Stimulated activated CD4-positive, alpha-beta T cell treated with anti-CD3 and anti-CD28 coated beads, Interleukin-1b, Interleukin-23, amount 100 ng/mL, for 24 hours (primary cell): ENCODE results near the gene RASGRF1.

Experiments used
- DNase-seq, 4 experiments: peaks; one replicate each; pipeline ENCODE4 v3.0.0-alpha.2; 2020; ENCODE audit warnings: low read depth in 4 of 4, low spot score in 1 of 4

The RASGRF1 gene

DNA sequence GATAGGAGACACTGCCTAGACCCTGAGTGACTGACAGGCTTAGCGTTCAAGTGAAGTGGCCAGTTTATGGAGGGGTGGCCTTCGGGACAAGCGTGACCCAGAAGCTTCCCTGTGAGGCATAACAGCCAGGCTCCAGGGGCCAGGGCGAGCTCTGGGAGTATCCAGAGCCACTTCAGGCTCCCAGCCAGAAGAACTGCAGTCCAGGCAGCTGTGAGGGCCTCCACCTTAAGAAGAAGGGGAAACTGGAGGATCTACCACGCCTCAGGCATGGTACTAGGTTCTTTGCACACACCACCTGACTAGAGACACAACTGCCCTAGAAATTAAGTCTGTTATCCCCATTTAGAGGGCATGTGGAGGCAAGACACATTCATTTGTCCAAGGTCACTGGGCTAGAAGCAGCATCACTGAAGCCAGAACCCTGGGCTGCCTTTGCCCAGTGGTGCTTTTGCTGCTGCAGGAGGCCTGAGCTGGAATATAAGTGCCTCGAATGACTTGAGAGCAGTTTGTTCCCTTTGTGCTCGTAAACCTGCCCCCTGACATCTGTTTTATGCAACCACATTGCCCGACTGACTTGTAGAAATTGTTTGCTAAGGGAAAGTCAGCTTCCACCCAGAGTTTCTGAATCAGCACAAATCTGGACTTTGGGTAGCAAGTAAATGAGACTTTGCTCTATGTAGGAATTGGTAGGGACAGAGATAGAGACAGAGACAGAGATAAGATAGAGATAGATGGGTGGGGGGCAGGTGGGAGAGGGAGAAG lies 23.3 kb downstream of the RASGRF1 start:
- DNase-seq, result no peak

DNA sequence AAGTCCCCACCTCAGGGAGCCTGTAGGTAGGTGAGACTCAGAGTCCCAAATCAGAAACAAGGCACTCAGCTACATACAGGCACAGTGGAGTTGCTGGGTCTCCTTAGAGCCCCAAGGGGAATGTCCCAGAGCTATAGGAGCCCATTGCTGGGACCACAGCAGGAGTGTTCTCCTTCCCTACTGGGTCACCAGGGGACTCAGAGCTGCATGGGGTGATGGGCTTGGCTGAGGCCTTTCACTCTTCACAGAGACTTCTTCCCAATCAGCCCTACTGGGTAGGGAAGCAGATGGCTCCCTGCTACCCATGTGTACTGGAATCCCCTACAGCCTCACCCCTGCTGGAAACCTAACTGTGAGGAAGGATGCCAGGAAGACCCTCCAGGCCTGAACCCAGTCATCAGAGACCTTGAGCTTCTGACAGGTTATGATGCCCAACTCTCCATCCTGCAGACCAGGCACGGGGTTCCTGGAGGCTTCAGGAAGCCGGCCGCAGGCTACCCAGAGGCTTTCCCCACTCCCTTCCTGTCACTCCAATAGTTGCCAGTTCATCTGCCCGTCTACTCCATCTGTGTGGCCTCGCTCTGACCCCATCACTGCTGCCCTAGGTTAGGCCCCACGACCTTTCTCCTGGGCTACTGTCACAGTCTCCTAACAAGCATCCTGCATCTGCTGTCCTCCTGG lies 24.0 kb downstream of the RASGRF1 start:
- DNase-seq, result no peak

DNA sequence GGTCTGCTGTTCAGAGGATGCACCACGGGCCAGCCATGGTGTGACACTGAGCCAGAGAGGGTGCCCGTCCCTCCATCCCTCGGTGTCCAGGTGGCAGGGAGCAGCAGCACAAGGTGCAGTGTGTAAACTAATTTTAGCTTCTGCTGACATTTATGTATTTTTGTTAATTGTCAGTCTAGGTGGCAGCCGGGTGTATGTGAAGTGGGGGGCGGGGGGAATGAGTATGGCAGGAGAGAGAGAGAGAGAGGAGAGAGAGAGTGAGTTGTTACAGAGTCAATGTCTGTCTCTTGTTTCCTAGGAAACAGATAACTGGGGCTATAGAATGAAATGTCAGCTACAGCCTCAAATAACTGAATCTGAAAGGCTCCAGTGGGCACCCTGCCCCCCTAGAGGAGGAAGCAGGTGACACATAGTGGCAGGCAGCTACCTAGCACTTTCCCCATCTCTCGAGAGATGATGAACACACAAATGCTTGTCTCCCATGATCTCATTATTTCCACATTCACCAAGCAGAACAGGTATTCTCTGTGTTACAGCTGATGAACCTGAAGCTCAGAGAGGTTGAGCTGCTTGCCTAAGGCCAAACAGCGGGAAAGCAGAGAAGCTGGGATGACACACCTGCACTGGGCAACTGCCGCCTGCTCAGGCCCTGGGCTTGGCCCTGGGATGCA lies 24.7 kb downstream of the RASGRF1 start:
- DNase-seq, result no peak

DNA sequence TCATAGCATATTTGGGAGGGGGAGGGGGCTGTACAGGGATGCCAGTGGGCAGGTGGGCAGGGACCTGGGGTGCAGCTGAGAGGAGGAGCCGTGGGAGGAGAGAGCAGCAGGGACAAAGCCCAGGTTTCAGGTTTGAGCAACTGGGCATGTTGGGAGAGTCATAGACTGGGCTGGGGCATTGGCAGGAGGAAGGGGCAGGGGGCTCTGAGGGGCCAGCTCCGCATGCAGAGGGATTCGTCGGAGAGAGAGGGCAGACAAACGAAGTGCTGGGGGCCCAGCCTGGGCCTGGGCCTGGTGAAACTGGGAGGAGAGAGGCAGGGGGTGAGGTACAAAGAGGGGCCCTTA lies 25.2 kb downstream of the RASGRF1 start:
- DNase-seq, result no peak

DNA sequence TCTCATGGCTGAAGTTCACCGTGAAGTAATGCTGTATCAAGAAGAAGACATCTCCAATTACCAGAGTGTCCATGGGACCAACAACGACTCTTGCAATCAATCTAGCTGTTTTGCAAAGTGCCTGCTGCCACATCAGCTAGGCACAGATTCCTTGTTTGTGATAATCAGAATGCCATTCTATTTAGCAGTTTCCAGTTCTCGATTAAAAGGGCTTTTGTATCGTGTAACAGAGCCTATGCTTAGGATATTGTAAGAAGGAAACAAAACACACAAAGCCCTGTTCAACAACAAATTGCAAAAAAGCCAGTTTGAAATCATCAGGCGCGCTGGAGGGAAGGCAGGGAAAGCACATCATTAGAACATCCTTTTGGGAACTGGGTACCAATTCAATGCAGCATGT lies 26.1 kb downstream of the RASGRF1 start:
- no peak for DNase-seq

DNA sequence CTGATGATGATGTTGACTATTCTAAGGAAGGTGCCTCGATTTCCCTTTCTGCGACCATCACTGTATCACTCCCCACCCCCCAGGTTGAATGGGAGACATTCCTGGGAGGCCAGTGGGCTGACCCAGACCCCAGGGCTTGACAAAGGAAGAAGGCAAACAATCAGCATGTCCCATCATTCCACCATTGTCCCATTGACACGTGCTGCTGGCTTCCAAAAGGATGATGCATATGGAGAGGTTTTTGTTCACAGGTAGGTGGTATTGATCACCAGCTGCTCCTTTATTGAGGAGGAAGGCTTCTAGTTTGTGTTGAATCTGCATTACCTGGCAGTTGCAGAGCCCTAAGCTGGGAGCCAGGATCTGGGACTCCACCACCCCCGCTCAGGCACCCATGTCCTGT lies 30.4 kb downstream of the RASGRF1 start:
- no peak for DNase-seq

DNA sequence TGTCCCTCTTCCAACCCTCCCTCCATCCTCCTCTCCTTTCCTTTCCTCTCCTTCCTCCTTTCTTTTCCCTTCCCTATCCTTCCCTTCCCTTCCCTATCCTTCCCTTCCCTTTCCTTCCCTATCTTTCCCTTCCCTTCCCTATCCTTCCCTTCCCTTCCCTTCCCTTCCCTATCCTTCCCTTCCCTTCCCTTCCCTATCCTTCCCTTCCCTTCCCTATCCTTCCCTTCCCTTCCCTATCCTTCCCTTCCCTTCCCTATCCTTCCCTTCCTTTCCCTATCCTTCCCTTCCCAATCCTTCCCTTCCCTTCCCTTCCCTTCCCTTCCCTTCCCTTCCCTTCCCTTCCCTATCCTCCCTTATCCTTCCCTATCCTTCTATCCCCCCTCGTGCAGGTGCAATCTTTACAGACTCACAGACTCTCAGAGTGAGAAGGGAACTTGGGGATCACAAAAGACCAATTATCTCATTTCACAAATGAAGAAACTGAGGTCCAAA lies 31.5 kb downstream of the RASGRF1 start:
- DNase-seq, result no peak

DNA sequence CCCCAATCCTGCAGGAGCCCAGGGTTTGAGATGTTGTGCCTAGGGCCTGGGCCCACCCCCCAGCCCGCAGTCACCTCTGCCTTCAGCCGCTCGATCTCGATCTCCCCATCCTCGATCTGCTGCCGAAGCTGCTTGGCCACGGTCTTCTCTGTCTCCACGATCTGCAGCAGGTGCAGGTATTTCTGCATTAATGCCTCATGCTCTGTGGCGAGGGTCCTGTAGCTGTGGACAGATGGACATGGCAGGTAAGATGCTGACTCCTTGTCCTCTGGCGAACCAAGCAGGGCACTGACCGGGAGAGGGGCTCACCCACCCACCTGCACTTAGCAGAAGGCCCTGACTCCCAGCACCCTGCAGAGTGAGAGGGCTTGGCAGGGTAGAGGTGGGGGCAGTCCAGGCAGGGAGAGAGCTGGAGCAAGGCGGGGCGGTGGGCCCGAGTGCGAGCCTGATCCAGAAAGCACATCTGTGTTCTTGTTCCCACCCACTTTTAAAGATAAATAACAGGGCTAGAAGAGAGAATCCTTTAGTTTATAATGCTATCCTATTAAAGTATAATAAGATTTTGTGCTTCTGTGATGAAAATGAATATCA lies 32.2 kb downstream of the RASGRF1 start:
- no peak for DNase-seq

DNA sequence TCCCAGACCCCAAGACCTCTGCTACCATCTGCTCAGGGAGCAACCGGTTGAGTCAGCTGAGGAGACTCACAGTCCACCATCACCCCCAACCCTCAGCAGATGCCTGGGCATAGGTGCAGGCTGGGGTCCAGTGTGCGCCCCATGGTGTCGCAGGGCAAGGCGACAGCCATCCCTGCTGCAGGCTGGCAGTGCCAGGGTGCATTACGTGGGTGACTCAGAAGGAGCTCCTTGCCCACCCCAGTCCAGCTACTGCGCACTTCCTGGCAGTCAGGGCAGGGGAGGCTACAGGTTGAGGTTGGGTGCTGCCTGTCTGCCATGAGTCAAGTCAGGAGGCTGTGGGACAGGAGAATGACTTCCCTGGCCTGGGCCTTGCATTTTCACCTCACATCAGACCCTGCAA lies 33.5 kb downstream of the RASGRF1 start:
- DNase-seq, result no peak

DNA sequence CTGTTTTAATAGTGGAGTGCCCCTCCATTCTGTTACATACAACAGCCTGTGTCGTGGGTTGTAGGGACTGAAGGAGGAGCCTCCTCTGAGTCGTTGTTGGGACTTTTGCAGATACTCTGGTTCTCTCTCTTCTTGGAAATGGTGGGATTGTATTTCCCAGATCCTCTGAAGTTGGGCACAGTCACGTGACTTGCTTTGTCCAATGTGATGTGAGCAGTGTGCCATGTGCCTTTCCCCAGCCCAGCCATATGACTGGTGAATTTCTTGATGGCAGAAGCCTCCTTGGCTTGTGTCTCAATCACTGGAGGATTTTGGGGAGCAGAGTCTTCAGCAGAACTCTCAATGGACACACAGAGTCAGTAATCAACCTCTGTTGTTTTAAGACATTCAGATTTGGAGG lies 36.2 kb downstream of the RASGRF1 start:
- DNase-seq, result no peak

DNA sequence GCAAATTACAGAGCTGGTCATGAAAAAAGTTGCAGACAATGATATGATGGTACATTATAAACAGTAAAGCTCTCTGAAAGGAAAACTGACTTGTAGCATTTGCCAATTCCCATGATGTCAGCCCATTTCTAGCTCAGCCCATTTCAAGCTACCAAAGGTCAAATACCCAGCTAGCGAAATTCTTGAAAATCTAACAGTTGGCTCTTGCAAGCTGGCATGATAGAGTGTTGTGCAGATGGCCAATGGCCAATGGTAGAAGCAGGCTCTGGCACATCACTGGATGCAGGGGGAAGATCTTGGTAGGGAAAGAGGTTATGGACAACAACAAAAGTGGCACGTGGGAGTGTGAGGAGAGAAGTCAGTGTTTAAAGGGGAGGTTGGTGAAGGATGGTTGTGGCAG lies 36.7 kb downstream of the RASGRF1 start:
- no peak for DNase-seq

DNA sequence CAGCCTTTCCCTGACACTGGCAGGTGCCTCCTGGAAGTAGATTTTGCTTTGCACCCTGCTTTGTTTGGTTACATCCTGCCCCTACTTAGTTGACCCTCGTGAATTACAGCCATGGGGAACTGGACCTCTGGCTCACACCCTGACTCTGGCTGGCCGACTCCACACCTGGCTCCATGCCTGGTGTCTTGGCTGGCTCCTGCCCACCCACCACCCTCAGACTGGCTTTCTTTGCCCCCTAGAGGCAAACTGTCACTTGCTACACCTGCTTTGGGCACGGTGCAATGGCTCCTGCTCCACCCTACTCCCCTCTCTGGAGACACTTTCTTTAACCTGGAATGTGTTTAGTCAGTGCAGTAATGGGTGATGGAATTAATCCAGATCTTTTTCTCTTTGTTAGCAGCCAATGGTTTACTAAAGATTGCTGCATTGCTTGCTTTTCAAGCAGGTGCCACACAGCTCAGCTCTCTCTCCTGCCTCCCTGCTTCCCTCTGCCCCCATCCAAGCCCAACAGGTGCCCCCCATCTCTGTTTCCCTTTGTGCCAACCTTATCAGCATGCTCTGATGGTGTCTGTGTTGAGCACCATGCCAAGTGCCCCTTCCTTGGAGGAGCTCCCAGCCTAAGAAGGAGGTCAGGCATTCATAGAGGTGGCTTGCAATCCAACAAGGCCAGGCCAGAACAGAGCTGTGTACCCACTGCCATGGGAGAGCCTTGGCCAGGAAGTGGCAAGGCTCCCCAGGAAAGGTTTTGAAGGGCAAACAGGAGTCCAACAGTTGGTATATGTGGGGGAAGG lies 38.4 kb downstream of the RASGRF1 start:
- no peak for DNase-seq

DNA sequence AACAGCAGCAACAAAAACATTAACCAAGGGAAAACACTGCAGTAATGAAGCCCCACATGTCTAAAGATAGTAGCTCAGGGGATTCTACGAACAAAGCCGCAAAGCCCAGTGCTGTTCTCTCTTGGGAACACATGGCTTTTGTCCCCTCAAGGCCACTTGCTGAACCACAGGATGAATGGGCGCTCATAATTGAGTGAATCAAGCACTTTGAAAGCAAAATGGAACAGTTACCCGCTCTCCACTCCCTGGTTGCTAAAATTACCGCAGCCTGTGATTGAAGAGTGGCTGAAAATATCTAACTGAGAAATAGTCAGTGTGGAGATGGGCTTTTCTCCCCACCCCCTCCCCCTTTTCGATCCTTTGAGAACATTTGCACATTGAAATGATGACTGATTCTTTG lies 39.6 kb downstream of the RASGRF1 start:
- DNase-seq, result no peak

DNA sequence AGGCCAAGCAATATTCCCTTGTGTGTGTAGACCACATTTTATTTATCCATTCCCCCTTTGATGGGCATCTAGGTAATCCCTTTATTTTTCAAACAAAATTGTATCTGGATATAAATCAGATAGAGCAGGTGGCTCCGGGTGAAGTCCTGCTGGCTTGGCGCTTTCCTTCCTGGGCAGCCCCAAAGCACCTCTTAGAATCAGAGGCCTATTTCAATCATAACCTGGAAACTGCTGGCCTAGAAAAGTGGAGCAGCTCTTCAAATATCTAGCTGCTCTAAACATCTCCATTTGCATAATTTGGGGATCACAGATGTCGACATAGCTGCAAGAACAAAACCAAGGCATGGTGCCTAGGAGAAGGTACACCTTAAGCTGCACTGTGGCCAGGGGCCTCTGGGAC lies 40.2 kb downstream of the RASGRF1 start:
- DNase-seq, result no peak

DNA sequence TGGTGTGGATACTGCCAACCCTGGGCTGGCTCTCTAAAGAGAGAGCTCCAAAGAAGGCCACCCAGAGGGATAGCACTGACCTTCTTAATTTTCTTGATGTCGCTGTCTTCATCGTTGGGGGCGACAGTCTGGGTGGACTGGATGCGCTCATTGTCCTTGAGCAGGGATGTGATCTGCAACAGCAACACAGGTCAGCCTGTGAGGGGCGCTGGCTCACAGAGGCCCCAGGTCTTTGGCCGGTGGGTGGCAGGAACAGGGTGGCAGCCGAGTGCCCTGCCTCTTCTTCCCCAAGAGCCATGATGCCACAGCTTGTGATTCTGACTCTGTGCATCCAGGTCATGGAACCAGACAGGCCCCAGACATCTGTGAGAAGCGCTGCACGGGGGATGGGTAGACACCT lies 41.2 kb downstream of the RASGRF1 start:
- no peak for DNase-seq

DNA sequence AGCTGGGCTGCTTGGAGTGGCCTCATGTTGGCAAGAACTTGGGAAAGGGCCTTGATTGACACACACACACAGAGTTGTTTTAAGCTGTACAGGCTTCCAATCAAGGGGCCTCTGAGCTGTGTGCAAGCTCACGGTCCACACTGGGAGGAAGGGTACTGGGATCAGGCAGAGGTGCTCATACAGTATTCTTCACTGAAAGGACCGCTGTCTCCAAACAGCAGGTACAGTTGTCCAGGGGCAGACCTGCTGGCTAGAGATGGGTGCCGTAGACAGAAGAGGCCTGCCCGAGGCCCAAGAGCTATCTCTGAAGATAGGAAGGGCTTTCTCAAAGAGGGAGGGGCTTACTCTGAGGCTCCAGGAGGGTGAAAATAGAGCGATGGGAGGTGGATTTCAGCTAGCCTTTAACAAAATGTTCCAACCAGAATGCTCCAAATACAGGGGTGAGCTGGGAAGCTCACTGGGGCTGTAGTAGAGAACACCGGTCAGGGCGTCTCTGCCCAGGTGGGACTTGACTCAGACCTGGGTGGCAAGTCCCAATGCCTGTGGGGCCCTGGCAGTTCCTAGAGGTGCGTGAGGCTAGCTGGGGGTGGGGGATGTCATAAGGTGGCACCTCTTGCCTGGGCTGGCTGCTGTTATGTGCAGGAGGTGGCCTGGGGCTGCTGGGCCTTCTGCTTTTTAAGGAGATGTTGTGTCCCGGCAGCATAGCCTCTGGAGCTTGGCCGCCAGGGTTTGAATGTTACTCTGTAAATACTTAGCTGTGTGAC lies 42.7 kb downstream of the RASGRF1 start:
- no peak for DNase-seq

DNA sequence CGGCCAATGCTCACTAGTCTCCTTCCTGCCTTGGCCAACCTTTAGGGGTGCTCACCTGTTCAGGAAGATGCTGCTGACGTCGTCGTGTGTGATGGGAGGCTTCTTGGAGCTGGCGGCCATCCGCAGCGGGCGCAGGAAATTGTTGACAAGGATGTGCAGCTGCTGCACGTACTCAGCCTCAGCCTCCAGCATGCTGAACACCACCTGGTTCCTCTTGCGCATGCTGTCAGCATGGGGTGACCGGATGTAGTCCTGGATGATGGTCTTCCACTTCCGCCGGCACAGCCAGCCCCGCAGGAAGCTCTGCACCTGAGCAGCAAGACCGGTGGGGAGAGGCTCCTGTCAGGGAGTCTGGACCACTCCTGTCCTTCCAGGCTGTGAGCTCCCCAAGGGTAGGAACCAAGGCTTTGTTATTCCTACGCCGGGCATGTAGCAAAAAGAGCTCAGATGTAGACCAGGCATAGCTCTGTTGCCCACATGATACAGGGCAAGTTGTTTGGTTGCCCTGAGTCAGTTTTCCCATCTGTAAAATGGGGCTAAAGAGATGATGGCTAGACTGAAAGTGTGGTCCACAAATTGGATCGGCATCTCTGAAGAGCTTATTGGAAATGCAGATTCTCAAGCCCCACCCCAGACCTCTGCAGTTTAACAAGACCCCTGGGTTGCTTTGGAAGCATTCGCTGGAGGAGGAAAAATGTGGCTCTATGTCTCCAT lies 43.7 kb downstream of the RASGRF1 start:
- DNase-seq, result no peak

DNA sequence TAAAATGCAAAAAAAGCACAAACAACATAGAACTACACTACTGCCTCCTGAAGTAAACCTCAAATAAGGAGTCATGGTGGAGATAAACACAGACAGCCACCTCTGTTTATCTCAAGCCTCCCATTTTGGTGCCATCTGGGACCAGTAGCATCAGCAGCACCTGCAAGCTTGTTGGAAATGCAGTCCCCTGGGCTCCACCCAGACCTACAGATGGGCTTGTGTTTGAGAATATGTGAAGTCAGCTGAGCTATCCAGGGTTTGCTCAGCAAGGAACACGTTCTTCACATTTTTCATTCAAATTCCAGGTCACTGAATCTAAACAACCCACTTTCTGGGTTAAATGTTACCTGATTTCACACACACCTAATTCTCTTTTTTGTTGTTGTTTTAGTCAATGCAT lies 45.5 kb downstream of the RASGRF1 start:
- no peak for DNase-seq

DNA sequence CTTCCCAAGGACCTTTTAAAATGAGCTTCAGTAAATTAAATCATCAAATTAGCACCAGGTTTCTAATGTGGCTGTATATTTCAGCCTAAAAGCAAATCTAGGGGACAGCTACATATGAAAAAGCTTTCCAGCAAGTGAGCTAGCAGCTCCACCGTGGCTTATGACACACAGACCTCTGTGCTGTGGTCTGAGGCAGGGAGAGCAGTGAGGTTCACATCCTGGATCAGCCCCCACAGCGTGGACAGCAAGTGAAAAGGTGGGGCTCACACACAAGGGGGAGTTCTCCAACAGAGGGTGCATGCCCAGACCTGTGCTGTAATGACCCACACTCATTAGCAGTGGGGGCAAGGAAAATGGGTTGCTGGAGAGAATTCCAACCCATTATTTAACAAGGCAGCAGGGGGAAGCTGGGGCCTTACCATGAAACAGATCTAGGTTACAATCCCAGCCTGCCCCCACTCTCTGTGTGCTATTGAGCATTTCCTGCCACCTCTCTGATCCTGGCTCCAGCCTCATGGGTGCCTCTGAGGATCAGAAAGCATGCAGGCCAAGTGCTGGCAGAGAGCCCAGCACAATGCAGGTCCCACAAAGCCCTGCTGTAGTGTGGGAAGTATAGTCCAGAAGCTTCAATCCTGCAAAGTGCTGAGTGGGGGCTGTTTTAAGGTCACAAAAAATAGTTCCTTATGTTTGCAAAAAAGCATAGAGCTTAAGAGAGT lies 48.2 kb downstream of the RASGRF1 start:
- no peak for DNase-seq
